ENCODE results near the gene CTDSP1. TPM values are rescaled to one million over a fixed set of nuclear protein-coding genes. Genes with fewer than 3 reads are reported as not detected.

Gene CTDSP1
- total and polyA plus RNA-seq, 8 donors, result 122 to 160 (median 146) TPM

DNA sequence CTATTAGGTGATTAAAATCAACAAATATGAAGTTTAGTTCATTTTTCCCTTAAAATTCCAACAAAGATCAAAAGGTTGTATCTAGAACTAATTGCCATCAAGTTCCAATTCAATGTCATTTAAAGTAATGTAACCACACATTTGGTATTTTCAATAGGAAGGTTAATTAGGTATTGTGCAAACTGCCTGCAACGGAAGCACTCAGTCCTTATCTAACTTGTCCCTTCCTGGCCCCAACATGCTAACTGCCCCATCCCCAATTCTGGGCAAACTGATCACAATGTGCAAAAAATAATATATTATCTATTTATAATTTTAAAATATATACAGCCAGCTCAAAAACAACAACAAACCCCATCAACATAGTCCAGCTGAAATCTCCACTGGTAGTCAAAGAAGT is 52.4 kb downstream of the CTDSP1 start:
- no peaks in the 10 kb centered on the region for H3K4me1 ChIP-seq
- no peaks in the 10 kb centered on the region for H3K27me3 ChIP-seq
- no peak for TF ChIP-seq CTCF (IDR thresholded peaks at IDR 0.05)
- DNase-seq (no peak), ATAC-seq (no peak)
- no peak overlapping the region for H3K4me3 ChIP-seq
- no peaks in the 10 kb centered on the region for H3K9me3 ChIP-seq
- peaks cover 0 to 66% of the 10 kb centered on the region in 2 donors for H3K36me3 ChIP-seq
- intact Hi-C loops (cut with DNase I), result no loop called here
- no peak overlapping the region for H3K27ac ChIP-seq

Small RNA genes within 50 kb of the gene (microRNA-seq; reads per million reads assigned to microRNA genes)
- 23,904 to 46,678 reads per million in 2 donors for gene MIR26B

Other genes starting within 250 kb of the CTDSP1 start
- gene CXCR1, start 232.9 kb upstream of the CTDSP1 start, total RNA-seq, result 10 to 100 TPM in 1 of 2 donors, 1 to 10 TPM in 1; 1.7 to 21.0 TPM
- gene CXCR1, start 232.9 kb upstream of the CTDSP1 start, polyA plus RNA-seq (ENCODE audit: insufficient read length in 6 of 6), result under 1 TPM in 5 of 6 donors, not detected in 1; 0.06 to 0.18 (median 0.07) TPM
- 100 to 1,000 TPM; 361 to 452 TPM for gene ARPC2, start 182.7 kb upstream of the CTDSP1 start, total RNA-seq
- 100 to 1,000 TPM; 229 to 266 (median 253) TPM for gene ARPC2, start 182.7 kb upstream of the CTDSP1 start, polyA plus RNA-seq (ENCODE audit: insufficient read length in 6 of 6)
- gene GPBAR1, start 138.9 kb upstream of the CTDSP1 start, total RNA-seq, result 1 to 10 TPM; 1.7 to 4.3 TPM
- gene GPBAR1, start 138.9 kb upstream of the CTDSP1 start, polyA plus RNA-seq (ENCODE audit: insufficient read length in 6 of 6), result 1 to 10 TPM in 5 of 6 donors, under 1 TPM in 1; 0.88 to 1.7 (median 1.2) TPM
- 10 to 100 TPM; 55.2 to 57.2 TPM for gene AAMP, start 129.7 kb upstream of the CTDSP1 start, total RNA-seq
- gene AAMP, start 129.7 kb upstream of the CTDSP1 start, polyA plus RNA-seq (ENCODE audit: insufficient read length in 6 of 6), result 100 to 1,000 TPM; 106 to 120 (median 115) TPM
- 10 to 100 TPM; 93.4 to 96.8 TPM for gene PNKD, start 129.3 kb upstream of the CTDSP1 start, total RNA-seq
- 10 to 100 TPM; 58.2 to 66.2 (median 60.0) TPM for gene PNKD, start 129.3 kb upstream of the CTDSP1 start, polyA plus RNA-seq (ENCODE audit: insufficient read length in 6 of 6)
- 100 to 1,000 TPM; 281 to 308 TPM for gene TMBIM1, start 107.4 kb upstream of the CTDSP1 start, total RNA-seq
- 10 to 100 TPM; 63.5 to 78.4 (median 70.6) TPM for gene TMBIM1, start 107.4 kb upstream of the CTDSP1 start, polyA plus RNA-seq (ENCODE audit: insufficient read length in 6 of 6)
- 1 to 10 TPM in 1 of 2 donors, under 1 TPM in 1; 0.55 to 3.3 TPM for gene CATIP, start 43.0 kb upstream of the CTDSP1 start, total RNA-seq
- 1 to 10 TPM in 4 of 6 donors, under 1 TPM in 2; 0.76 to 4.1 (median 2.1) TPM for gene CATIP, start 43.0 kb upstream of the CTDSP1 start, polyA plus RNA-seq (ENCODE audit: insufficient read length in 6 of 6)
- gene SLC11A1, start 17.6 kb upstream of the CTDSP1 start, total RNA-seq, result 100 to 1,000 TPM in 1 of 2 donors, 10 to 100 TPM in 1; 98.2 to 194 TPM
- gene SLC11A1, start 17.6 kb upstream of the CTDSP1 start, polyA plus RNA-seq (ENCODE audit: insufficient read length in 6 of 6), result 1 to 10 TPM in 1 of 6 donors, under 1 TPM in 5; 0.70 to 1.8 (median 0.89) TPM
- under 1 TPM in 1 of 2 donors, not detected in 1; 0.29 TPM for gene VIL1, start 19.3 kb downstream of the CTDSP1 start, total RNA-seq
- 1 to 10 TPM; 1.0 to 1.8 (median 1.2) TPM for gene VIL1, start 19.3 kb downstream of the CTDSP1 start, polyA plus RNA-seq (ENCODE audit: insufficient read length in 6 of 6)
- gene USP37, start 168.5 kb downstream of the CTDSP1 start, total RNA-seq, result 10 to 100 TPM; 13.0 to 16.5 TPM
- gene USP37, start 168.5 kb downstream of the CTDSP1 start, polyA plus RNA-seq (ENCODE audit: insufficient read length in 6 of 6), result 10 to 100 TPM; 16.3 to 21.9 (median 19.7) TPM
- 10 to 100 TPM; 33.8 to 44.1 TPM for gene CNOT9, start 169.0 kb downstream of the CTDSP1 start, total RNA-seq
- gene CNOT9, start 169.0 kb downstream of the CTDSP1 start, polyA plus RNA-seq (ENCODE audit: insufficient read length in 6 of 6), result 10 to 100 TPM; 54.2 to 69.1 (median 57.3) TPM
- gene PLCD4, start 208.0 kb downstream of the CTDSP1 start, total RNA-seq, result 1 to 10 TPM in 1 of 2 donors, under 1 TPM in 1; 0.89 to 1.5 TPM
- gene PLCD4, start 208.0 kb downstream of the CTDSP1 start, polyA plus RNA-seq (ENCODE audit: insufficient read length in 6 of 6), result 10 to 100 TPM in 4 of 6 donors, 1 to 10 TPM in 2; 10.0 to 13.5 (median 11.4) TPM

Data from left lung (tissue), 10 donors.